HepG2 (cell line): ENCODE results near the gene SIAE. TPM values are rescaled to one million over a fixed set of nuclear protein-coding genes. Genes with fewer than 3 reads are reported as not detected.

Experiments
- ATAC-seq: fragments of 200-7000 bp; cut with Tn5 transposase; 3 replicates; pipeline ENCODE4 v1.9.1; 2020; ENCODE audit warnings: mild to moderate bottlenecking, moderate library complexity
- BruUV-seq: library from RNA; stranded (reverse); fragments of 400-500 nt; replicated peaks from 2 replicates; lab custom pipeline; 2021; lab: Mats Ljungman, UMichigan
- CTCF ChIA-PET: fragments of 300-600 bp; formaldehyde crosslinking; extraction: SDS; loops from one replicate; lab custom pipeline; 2021; ENCODE audit warnings: low total read pairs, inconsistent platforms, low intra/inter-chr PET ratio; lab: Yijun Ruan, JAX
- POLR2A ChIA-PET: fragments of 350-600 bp; sonication (Branson Sonifier 250); formaldehyde crosslinking; loops from one replicate; lab custom pipeline; 2020; ENCODE audit warnings: antibody characterized with exemption, inconsistent platforms; lab: Yijun Ruan, JAX
- DNase-seq: peaks from one replicate; pipeline ENCODE4 v3.0.0-alpha.2; 2015; ENCODE audit warnings: low spot score
- FAIRE-seq: peaks from 3 replicates; lab custom pipeline; 2011; peaks lifted over from hg19 to GRCh38; lab: Jason Lieb, UNC
- H2AFZ ChIP-seq: one replicate; pipeline ENCODE4 v1.6.1; 2011; ENCODE audit warnings: low read length, inconsistent platforms
- H3K27ac ChIP-seq: fragments of 300-600 bp; 3 replicates; pipeline ENCODE4 v1.8.0; 2011; ENCODE audit warnings: mixed run types, mild to moderate bottlenecking, mixed read lengths, low read length, inconsistent platforms; ENCODE audit not compliant: insufficient read depth; ENCODE audit errors: extremely low read length
- H3K27me3 ChIP-seq, 2 experiments: fragments of 200-600 bp in 1 of 2; 2 replicates in 1 of 2; 3 replicates in 1 of 2; pipeline versions ENCODE4 v1.6.0 to v1.8.0; 2011; ENCODE audit warnings: low read length in 2 of 2, mild to moderate bottlenecking in 2 of 2, moderate library complexity in 2 of 2, inconsistent platforms in 1 of 2; ENCODE audit not compliant: insufficient read depth in 2 of 2, control insufficient read depth in 1 of 2
- H3K36me3 ChIP-seq, 2 experiments: fragments of 200-600 bp in 1 of 2; replicated peaks in 1 of 2; 2 replicates in 1 of 2; 3 replicates in 1 of 2; pipeline versions ENCODE4 v1.5.1 to v1.8.0; 2011; ENCODE audit warnings: low read length in 2 of 2, inconsistent platforms in 1 of 2; ENCODE audit not compliant: insufficient read depth in 2 of 2, control insufficient read depth in 1 of 2
- H3K4me1 ChIP-seq: 2 replicates; pipeline ENCODE4 v1.5.1; 2012; ENCODE audit warnings: low read length, inconsistent platforms; ENCODE audit not compliant: insufficient read depth
- H3K4me2 ChIP-seq: 2 replicates; pipeline ENCODE4 v1.6.0; 2011; ENCODE audit warnings: low read depth, low read length, inconsistent platforms
- H3K4me3 ChIP-seq, 3 experiments: fragments of 200-600 bp in 1 of 3; sonication (generic), shearing (Covaris generic) in 1 of 3; replicated peaks in 1 of 3; 2 replicates each; pipeline ENCODE4 v1.5.1; 2011 to 2016; ENCODE audit warnings: low read length in 3 of 3, inconsistent platforms in 2 of 3, low read depth in 2 of 3, mild to moderate bottlenecking in 2 of 3, control low read depth in 1 of 3, mixed read lengths in 1 of 3; ENCODE audit not compliant: insufficient read depth in 1 of 3
- H3K79me2 ChIP-seq: one replicate; pipeline ENCODE4 v1.6.1; 2011; ENCODE audit warnings: low read length, inconsistent platforms; ENCODE audit not compliant: insufficient read depth
- H3K9ac ChIP-seq: 2 replicates; pipeline ENCODE4 v1.6.0; 2011; ENCODE audit warnings: mild to moderate bottlenecking, low read depth, low read length, inconsistent platforms; ENCODE audit not compliant: insufficient read depth
- H3K9me3 ChIP-seq: 2 replicates; pipeline ENCODE4 v1.5.1; 2012; ENCODE audit warnings: mild to moderate bottlenecking, low read length
- H4K20me1 ChIP-seq: 2 replicates; pipeline ENCODE4 v1.6.0; 2011; ENCODE audit warnings: inconsistent platforms, mild to moderate bottlenecking, low read length, moderate library complexity; ENCODE audit not compliant: insufficient read depth
- ARID3A ChIP-seq: IDR thresholded peaks from 2 replicates; pipeline ENCODE4 v1.6.1; 2012; ENCODE audit warnings: low read depth, low read length, improper control_type of control experiment
- FOXC1 ChIP-seq: sonication (generic); formaldehyde crosslinking; IDR thresholded peaks from 2 replicates; pipeline ENCODE4 v1.8.0; 2022; ENCODE audit warnings: mild to moderate bottlenecking, missing genetic modification reagents, borderline replicate concordance
- SIX4 ChIP-seq: sonication (generic); formaldehyde crosslinking; IDR thresholded peaks from 2 replicates; pipeline ENCODE4 v1.4.0; 2020; ENCODE audit warnings: missing genetic modification reagents
- ZBTB39 ChIP-seq: sonication (generic); formaldehyde crosslinking; IDR thresholded peaks from 2 replicates; pipeline ENCODE4 v1.5.0; 2020; ENCODE audit warnings: missing genetic modification reagents
- WGBS: methylation state at CpG from one replicate; pipeline ENCODE4 v1.1.6; 2017; ENCODE audit warnings: low lambda C conversion rate; 5-methylcytosine and 5-hydroxymethylcytosine counted together
- in situ Hi-C: cut with HindIII; loops from 2 replicates; pipeline ENCODE4 v1.10.0; 2017; ENCODE audit warnings: low pct_unique_long_range_greater_than_20kb; ENCODE audit not compliant: extremely low pct_ligation_motif_present
- intact Hi-C: fragments of 100-400 bp; cut with micrococcal nuclease; formaldehyde crosslinking; loops from one replicate; pipeline ENCODE4 v1.10.0; 2022; ENCODE audit not compliant: unreplicated experiment
- polyA plus RNA-seq, 8 experiments: library from polyadenylated mRNA; depleted of rRNA in 3 of 8; stranded (reverse) in 7 of 8; unstranded in 1 of 8; fragments of >200 nt; fragmentation: Illumina TruSeq in 4 of 8; extraction: Trizol in 4 of 8; gene quantifications; 2 replicates each; pipeline versions ENCODE4 v1.2.1 to v1.2.3, GENCODE V29; 2011 to 2016; ENCODE audit warnings: low read depth in 4 of 8, missing spikeins in 1 of 8, mixed read lengths in 1 of 8; ENCODE audit not compliant: insufficient read depth in 1 of 8
- total RNA-seq, 5 experiments: library from RNA; depleted of rRNA; stranded (reverse); fragments of >200 nt; fragmentation: Illumina TruSeq; extraction: Trizol; gene quantifications; 2 replicates each; pipeline ENCODE4 v1.2.3, GENCODE V29; 2016; ENCODE audit warnings: low read depth in 1 of 5

Gene SIAE
- total and polyA plus RNA-seq, 2 of the 13 experiments (the other 11 are each of a cell fraction or from before 2014, with no cell fraction given), result 7.0 to 22.4 TPM

DNA sequence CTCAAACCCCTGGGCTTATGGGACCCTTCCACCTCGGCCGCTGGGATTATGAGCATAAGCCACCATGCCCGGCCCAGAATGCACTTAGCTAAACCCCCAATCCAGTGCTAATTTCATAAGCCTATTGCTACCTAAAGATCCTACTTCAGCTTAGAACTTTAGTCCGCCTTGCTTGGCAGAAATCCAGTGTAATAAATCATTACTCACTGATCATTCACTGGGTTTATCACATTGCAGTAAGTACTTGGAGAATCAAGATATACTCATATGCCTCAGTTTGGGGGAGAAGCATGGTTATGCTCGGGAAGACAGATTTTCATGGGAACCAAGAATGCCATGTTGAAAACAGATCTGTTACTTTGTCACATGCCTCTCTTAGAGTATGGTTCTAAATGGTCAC is 54.7 kb downstream of the SIAE start:
- Histone ChIP-seq H2AFZ (no peak overlapping the region), H3K27me3 (peaks cover 2 to 29% of the 10 kb centered on the region in 2 experiments; a peak in 2 of 5 replicates), H3K4me1 (peaks cover 26% of the 10 kb centered on the region), H3K27ac (no peak overlapping the region), H4K20me1 (peaks cover 3% of the 10 kb centered on the region; the same call in 1 of the 2 replicates), H3K36me3 (no peaks in the 10 kb centered on the region), H3K4me2 (no peak overlapping the region), H3K4me3 (no peak overlapping the region), H3K9ac (no peak overlapping the region), H3K9me3 (no peaks in the 10 kb centered on the region), H3K79me2 (peaks cover 9% of the 10 kb centered on the region)
- in situ Hi-C loops, result no loop called here
- intact Hi-C loops, result no loop called here
- ChIA-PET POLR2A (no interaction called here), CTCF (no interaction called here)
- ATAC-seq (no peak), DNase-seq (no peak), FAIRE-seq (no peak)
- BruUV-seq, result no TSS peak
- WGBS, result 28% methylated on average over 4 of the region's 5 CpGs
- TF ChIP-seq ARID3A, result no peak
- no peak for TF ChIP-seq ZBTB39 (CRISPR knock-in tag)
- no peak for TF ChIP-seq FOXC1 (CRISPR knock-in tag)
- TF ChIP-seq SIX4 (CRISPR knock-in tag), result no peak
